GM19351 (cell line): ENCODE data around the gene SSPN.

Experiments
- ATAC-seq: cut with Tn5 transposase; IDR thresholded peaks from one replicate; pipeline ENCODE4 v1.9.1; 2021; ENCODE audit warnings: mild to moderate bottlenecking, moderate library complexity; ENCODE audit not compliant: unreplicated experiment

Gene SSPN

GRCh38 chr12:26185532-26186320 lies 9.6 kb upstream of the SSPN start:
- ATAC-seq: no peak

- ATAC-seq: no peak
Measured at GRCh38 chr12:26187014-26187798, 8.2 kb upstream of the SSPN start.

- no peak for ATAC-seq
Measured at GRCh38 chr12:26188127-26188526, 7.2 kb upstream of the SSPN start.

- ATAC-seq: no peak
Measured at GRCh38 chr12:26188641-26189040, 6.7 kb upstream of the SSPN start.

GRCh38 chr12:26192142-26192541 lies 3.2 kb upstream of the SSPN start:
- ATAC-seq: no peak

GRCh38 chr12:26193539-26193938 lies 1.8 kb upstream of the SSPN start:
- ATAC-seq: no peak

DNA sequence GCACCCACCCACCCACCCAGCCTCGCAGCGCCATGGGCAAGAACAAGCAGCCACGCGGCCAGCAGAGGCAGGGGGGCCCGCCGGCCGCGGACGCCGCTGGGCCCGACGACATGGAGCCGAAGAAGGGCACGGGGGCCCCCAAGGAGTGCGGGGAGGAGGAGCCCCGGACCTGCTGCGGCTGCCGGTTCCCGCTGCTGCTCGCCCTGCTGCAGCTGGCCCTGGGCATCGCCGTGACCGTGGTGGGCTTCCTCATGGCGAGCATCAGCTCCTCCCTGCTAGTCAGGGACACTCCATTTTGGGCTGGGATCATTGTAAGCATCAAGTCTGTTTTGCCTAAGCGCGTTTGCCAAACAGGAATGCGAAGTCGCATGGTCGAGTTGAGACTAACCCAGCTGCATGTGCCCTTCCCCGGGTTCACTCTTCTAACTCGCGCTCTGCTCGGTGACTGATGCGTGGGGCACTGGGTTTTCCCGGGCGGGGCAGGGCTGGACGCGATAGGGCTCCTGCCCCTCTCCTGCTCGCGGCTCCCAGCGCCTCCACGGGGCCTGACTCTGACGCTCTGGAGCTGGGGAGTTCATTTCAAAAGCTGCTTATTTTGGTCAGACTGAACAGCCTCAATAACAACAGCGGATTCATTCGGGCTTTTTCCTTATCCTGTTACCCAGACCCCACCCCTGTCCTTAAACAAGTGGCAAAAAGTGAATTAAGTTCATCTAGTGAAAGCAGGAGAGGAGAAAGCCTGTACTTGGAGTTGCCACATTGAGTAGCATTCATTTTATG lies 458 bp downstream of the SSPN start:
- ATAC-seq: peak; percentile 69

DNA sequence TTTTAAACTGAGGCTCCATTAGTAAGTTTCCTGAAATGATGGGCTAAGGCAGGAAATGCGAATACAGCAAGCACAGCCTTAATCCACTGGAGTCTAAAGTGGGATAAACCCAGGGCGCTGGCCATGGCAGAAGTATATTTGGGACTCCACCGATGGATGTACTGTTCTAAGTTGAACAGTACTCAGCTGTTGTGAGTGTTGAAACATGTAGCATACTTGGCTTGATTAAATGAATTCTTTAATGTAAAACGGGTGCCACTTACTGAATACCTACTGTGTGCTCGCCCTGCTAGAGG lies 996 bp downstream of the SSPN start:
- ATAC-seq: no peak

- ATAC-seq: no peak
Measured at GRCh38 chr12:26197832-26198231, 2.5 kb downstream of the SSPN start.

- ATAC-seq: no peak
Measured at GRCh38 chr12:26198742-26199141, 3.4 kb downstream of the SSPN start.

GRCh38 chr12:26203167-26203780 lies 7.9 kb downstream of the SSPN start:
- ATAC-seq: no peak

DNA sequence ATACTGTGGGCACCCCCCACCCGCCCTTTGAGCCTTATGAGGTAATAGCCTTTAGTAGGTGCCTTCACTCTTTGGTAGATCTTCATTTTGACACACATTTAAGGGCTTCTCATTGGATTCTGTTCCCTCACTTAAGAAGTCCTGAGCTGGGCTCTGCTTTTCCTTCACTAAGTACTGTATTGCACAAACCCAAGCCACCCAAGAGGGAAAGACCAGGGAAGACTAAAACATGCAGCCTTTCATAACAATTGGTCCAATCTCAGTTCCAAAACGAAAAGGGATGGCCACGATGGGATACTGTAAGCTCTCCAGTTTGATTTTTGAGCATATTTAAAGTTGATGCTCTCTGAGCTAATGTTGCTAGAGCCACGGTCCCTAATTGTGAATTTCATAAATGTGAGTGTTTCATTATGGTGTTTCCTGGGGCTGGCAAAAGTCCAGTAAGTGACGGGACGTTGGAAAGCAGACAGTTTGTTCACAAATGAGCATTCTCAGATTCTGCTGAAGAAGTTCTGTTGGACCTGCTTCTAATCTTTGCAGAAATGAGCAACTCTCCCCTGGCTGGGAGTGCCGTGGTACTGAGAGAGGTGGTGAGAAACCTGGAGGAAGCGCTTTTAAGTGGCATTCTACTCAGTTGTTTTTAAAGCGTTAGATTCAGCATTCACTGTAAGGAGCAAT lies 9.4 kb downstream of the SSPN start:
- no peak for ATAC-seq

DNA sequence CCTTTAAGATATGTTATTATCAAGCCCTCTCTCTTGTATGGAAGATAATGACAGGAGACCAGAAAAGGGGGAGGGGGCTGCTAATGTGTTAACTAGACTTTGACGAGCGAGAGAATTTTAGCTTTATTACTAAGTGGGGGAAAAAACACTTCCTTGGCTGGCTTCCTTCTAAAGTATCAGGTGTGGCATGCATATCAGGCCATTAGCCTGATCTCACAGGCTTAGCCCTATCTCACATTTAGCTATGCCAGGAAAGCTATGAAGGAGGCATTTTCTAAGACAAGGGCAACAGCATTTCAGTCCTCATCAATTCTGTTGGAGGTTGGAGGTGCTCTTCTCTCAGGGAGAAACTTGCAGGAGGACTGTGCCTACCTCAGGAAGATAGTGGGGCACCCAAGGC lies 9.9 kb downstream of the SSPN start:
- no peak for ATAC-seq

GRCh38 chr12:26205941-26206340 lies 10.6 kb downstream of the SSPN start:
- no peak for ATAC-seq

- ATAC-seq: no peak
Measured at GRCh38 chr12:26211331-26211730, 16.0 kb downstream of the SSPN start.

DNA sequence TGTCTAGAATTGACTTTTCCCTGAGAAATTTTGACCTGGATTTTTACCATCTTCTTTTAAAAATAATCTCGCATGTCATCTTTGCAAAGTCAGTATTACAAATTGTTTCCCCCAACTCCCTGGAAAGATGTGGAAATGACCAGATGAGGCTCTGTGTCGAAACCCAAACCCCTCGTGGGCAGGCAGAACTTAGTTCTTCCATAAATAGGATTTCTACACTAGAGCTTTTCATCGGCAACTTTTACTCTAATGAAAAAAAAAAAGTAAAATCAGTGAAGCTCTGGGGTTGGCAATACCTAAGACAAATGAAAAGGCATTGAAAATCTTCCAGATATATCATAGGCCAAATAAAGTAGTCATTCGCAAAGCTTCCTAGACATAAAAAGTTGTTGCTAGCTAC lies 17.0 kb downstream of the SSPN start:
- no peak for ATAC-seq

DNA sequence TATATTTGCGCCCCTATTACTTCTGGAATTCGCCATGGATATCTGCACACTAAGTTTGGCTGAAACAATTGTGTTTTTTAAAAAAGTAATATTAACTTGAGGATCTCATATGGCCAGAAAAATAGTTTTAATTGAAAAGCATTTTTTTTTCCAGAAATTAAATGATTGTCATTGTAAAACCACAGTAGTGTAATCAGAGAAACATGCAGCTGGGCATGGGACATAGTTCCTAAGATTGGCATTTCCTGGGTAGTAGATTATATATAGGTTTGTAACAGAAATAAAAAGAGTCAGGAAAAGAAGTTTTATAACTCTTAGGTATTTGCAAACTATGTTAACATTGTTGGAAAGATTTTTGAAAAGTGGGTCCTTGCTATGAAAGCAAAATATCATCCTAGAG lies 17.6 kb downstream of the SSPN start:
- ATAC-seq: no peak

DNA sequence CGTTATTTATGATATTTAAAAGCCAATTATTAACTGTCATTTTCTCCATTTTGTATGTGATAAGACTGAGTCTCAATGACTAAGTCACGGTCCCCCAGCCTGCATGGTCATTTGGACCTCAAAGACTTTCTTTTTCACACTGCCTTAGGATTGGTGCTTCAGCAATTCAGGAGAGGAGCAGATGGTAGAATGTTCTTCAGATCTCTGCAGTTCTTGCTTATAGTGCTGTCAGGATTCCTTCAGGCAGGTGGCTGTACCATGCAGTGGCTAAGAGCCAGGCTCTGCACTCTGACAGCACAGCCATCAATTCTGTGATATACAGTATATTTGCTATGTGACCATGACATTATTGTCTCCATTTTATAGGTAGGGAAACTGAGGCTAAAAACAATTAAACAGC lies 18.7 kb downstream of the SSPN start:
- ATAC-seq: no peak

DNA sequence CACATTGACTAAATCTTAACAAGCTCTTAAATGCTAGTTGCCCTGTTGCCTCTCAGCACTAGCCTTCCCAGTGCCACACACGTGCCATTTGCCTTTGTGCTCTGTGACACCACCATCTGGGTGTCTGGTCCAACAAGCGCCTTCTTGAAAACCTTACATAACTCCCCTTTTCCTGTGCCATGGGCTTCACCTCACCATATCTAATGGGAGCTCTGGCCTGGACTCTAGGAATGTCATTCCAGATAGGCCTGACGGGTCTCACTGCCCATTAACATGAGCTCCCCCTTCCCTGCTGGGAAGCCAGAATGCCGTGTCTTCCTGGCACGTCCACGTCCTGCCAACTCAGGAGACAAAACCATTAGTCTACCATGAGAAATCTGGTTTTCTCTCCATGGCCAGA lies 24.4 kb downstream of the SSPN start:
- ATAC-seq: no peak

GRCh38 chr12:26224657-26225056 lies 29.3 kb downstream of the SSPN start:
- no peak for ATAC-seq

DNA sequence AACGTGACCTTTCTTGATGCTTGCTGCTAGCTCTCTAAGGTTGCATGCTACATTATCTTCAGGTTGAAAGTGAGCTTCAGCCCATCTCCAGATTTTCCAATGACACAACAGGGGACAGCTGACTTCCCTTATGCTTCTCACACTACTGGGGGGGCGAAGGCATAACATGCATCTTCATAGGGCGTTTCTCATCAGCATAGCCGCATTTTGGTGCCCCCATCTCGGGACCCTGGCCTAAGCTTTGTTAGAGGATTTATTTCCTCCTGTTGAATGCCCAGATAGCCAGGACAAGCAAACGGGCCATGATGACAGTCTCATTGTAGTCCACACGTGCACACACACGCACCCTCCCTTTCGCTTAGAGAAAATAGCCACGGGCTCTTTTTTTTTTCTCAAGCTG lies 30.7 kb downstream of the SSPN start:
- no peak for ATAC-seq
